Measurements from ENCODE around the gene MMRN2.
A peak's percentile ranks its signal among the peaks of the same experiment; 100 is the strongest.

MMRN2 gene

DNA sequence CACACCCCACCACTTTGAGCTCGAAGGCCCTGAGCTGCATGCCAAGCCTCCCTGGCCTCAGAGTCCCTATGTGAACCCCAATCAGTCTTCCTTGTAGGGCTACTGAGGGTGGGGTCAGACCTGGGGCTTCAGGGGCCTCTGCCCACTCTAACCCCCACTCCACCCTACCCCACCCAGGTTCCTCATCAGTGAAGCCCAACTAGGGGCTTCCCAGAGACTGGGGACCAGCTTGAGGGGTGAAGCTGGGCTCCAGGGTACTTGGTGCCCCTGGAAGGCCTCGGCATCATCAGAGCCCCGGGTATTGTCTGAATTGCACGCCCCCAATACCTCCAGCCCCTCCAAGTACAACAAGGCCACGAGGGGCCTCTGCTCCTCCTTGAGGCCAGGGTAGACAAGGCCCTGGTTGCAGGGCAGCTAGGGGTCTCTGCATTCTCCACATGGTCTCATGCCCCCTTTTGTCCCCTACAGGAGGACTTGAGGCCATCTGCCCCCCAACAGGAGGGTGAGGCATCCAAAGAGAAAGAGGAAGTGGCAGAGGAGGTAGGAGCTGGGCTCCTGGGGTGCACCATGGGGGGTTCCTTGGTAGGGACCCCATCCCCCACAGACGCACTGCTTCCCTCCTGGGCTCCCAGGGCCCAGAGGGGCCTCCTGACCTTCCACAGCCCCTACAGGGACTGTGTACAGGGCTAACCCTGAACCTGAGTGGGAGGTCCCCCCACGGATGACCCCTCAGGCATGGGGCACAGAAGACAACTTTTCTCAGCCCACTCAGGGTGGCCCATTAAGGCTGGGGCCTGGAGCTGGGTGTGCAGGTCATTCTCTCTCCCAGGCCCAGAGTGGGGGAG, 4.9 kb upstream of the MMRN2 start:
- FAIRE-seq, result no peak
- DNase-seq (ENCODE audit: insufficient read length, low spot score), result no peak
- TF ChIP-seq, protein P1, sequence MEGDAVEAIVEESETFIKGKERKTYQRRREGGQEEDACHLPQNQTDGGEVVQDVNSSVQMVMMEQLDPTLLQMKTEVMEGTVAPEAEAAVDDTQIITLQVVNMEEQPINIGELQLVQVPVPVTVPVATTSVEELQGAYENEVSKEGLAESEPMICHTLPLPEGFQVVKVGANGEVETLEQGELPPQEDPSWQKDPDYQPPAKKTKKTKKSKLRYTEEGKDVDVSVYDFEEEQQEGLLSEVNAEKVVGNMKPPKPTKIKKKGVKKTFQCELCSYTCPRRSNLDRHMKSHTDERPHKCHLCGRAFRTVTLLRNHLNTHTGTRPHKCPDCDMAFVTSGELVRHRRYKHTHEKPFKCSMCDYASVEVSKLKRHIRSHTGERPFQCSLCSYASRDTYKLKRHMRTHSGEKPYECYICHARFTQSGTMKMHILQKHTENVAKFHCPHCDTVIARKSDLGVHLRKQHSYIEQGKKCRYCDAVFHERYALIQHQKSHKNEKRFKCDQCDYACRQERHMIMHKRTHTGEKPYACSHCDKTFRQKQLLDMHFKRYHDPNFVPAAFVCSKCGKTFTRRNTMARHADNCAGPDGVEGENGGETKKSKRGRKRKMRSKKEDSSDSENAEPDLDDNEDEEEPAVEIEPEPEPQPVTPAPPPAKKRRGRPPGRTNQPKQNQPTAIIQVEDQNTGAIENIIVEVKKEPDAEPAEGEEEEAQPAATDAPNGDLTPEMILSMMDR (IDR thresholded peaks at IDR 0.05; ENCODE audit: insufficient read depth, missing control alignments), result no peak

DNA sequence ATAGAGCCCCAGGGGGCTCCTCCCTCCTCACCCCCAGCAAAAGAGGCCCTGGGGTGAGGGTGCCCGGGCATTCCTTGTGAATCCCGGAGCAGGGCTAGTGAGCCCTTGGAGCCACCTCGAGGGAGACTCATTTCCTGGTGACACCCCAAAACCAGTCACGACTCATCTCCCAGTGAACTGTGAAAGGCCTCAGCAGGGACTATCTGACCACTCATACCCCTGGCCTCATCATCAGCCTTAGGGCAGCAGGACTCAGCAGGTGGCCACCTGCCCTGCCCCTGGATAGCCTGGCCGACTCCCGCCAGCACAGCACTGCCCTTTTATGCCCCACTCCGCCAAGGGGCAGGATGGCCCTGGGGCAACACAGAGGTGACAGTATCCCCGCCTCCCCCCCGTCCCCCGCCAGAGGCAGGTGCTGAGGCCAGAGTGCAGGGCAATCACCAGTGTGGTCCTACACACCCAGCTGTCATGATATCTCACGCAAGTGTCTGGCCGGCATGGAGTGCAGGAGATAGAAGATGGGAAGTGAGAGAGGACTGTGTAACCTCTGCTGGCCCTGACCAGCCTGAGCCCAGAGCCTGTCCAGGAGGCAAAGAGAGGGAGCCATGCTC, 4.2 kb upstream of the MMRN2 start:
- TF ChIP-seq, protein P1 (IDR thresholded peaks at IDR 0.05; ENCODE audit: insufficient read depth, missing control alignments), result no peak
- FAIRE-seq, result no peak
- no peak for DNase-seq (ENCODE audit: insufficient read length, low spot score)

DNA sequence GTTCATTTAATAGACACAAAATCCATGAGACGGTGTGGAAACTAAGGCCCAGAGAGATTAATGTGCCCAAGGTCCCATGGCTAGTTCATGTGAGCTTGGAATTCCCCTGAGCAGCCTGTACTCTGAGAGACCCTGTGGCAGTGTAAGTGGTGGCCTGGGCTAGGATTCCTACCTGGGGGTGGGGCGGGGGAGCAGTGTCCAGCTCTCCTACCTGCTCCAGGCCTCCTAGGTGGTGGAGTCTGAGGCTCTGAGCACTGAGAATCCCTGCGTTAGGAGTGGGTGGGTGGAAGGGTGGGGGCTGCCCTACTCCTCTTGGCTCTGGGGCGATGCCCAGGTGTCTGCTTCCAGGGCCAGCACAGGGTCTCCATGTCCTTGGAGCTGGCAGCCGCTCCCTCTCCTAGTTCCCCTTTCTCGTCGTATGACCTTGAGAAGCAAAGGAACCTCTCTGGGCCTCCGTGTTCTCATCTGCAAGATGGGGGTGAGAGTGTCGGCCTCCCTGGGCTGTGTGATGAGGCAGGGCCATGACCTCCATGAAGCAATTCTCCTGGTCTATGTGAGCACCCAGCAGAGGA, 3.5 kb upstream of the MMRN2 start:
- DNase-seq (ENCODE audit: insufficient read length, low spot score) (no peak), FAIRE-seq (no peak)
- TF ChIP-seq, protein P1 (IDR thresholded peaks at IDR 0.05; ENCODE audit: insufficient read depth, missing control alignments), result no peak

DNA sequence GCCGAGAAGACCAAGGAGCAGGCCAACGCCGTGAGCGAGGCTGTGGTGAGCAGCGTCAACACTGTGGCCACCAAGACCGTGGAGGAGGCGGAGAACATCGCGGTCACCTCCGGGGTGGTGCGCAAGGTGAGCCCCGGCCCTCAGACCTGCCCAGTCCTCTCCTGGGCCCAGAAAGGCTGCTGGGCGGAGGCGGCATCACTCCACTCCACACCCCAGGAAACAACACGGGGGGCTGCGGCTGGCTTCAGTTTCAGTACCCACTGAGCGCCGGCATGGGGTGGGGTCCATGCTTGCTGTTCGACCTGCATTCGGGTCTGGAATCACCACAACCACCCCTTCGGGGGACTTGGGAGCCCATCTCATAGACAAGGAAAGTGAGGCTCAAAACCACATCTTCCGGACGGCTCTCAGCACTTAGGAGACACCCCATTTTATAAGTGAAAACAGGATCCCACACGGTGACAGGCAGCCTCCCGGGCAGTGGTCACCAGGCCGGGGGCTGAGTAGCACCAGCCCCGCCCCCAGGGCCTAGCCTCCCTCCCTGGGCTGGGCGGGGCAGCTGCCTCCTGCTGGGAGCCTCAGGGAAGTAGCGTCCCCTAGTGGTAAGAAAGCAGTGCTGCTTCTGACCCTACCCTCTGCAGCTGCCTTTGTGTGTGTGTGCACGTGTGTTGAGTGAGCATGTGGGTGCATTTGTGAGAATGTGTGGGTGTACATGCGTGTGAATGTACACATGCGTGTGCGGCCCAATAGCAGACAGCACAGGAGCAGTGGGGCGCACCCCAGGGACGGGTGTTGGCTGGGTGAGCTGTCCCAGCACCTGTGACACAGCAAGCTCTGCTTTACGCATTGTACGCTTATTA, 2.8 kb upstream of the MMRN2 start:
- peak; percentile 65 for DNase-seq (ENCODE audit: insufficient read length, low spot score)
- FAIRE-seq, result no peak
- TF ChIP-seq, protein P1 (IDR thresholded peaks at IDR 0.05; ENCODE audit: insufficient read depth, missing control alignments), result peak; percentile 75

DNA sequence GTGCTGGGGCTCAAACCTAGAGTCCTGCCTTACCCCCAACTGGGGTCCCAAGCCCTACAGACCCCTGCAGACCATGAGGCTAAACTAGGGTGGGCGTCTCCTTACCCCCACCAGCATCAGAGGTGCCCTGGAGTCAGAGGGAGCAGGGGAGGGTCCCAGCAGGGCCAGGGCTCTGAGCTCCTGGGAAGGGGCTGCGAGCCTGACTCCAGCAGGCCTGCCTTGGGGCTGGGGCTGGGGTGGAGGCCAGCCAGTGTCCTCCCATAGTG, 2.3 kb upstream of the MMRN2 start:
- no peak for FAIRE-seq
- TF ChIP-seq, protein P1 (IDR thresholded peaks at IDR 0.05; ENCODE audit: insufficient read depth, missing control alignments), result no peak
- no peak for DNase-seq (ENCODE audit: insufficient read length, low spot score)

DNA sequence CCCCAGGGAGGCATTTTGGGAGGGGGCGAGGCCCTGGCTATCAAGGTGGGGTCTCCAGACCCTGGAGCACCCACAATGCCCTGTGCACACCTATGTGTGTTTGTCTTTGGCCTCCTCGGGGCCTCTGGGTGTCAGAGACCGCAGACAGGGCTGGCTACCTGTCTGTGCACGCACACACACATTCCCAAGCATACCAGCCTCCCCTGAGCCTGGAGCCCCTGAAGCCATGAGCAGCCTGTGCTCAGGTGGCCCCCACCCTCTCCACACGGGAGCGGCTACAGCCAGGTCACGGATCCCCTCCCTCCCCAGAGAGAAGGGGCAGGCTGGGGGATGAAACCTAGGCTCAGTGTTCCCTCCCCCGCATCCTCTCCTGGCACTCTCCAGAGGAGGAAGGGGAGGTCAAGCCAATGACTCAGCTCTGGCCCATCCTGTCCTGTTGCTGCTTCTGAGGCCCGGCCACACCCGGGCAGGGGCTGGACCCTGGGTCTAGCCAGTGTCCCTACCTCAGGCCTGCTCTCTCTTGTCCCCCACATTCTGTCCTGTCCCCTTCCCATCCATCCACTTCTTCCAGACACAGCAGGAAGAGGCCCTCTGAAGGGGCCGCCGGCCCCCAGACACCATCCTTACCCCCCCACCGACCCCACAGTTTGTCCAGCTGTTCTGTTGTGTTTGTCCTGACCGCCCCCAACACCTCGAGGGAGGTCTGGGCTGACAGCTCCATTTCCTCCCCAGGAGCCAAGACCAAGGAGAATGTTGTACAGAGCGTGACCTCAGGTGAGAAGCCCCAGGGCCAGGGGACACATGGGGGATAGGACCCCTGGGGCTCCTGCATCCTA, 1.7 kb upstream of the MMRN2 start:
- FAIRE-seq, result no peak
- DNase-seq (ENCODE audit: insufficient read length, low spot score), result no peak
- TF ChIP-seq, protein P1 (IDR thresholded peaks at IDR 0.05; ENCODE audit: insufficient read depth, missing control alignments), result no peak
